Ovary (tissue), 9 donors: ENCODE data around the gene ATP7B. TPM values are rescaled to one million over a fixed set of nuclear protein-coding genes. Genes with fewer than 3 reads are reported as not detected.

Experiments
- DNase-seq, 5 donors: peaks; one replicate each; pipeline ENCODE4 v3.0.0-alpha.2; 2019 to 2020
- H3K27ac ChIP-seq, 2 donors: fragments of 200-600 bp; one replicate each; pipeline versions ENCODE4 v1.5.1 to v1.8.0; 2019 to 2022
- H3K27me3 ChIP-seq: fragments of 200-600 bp; one replicate; pipeline ENCODE4 v1.8.0; 2022
- H3K36me3 ChIP-seq: fragments of 200-600 bp; sonication (generic); one replicate; pipeline ENCODE4 v1.5.1; 2019
- H3K4me1 ChIP-seq: one replicate; pipeline ENCODE4 v1.8.1; 2013; ENCODE audit warnings: mild to moderate bottlenecking, moderate library complexity; ENCODE audit not compliant: insufficient read depth
- H3K4me3 ChIP-seq: fragments of 200-600 bp; sonication (generic); one replicate; pipeline ENCODE4 v1.5.1; 2017
- H3K9me3 ChIP-seq, 2 donors: fragments of 200-600 bp in 1 of 2; sonication (generic) in 1 of 2; one replicate each; pipeline versions ENCODE4 v1.5.1 to v1.8.1; 2013 to 2019; ENCODE audit warnings: mild to moderate bottlenecking in 1 of 2, moderate library complexity in 1 of 2
- EP300 ChIP-seq: sonication (generic); formaldehyde crosslinking; IDR thresholded peaks from one replicate; pipeline ENCODE4 v1.6.1; 2017; ENCODE audit warnings: antibody characterized with exemption
- POLR2A ChIP-seq: fragments of 450-650 bp; IDR thresholded peaks from one replicate; pipeline ENCODE4 v1.6.1; 2017; ENCODE audit warnings: antibody characterized with exemption, mild to moderate bottlenecking, moderate library complexity
- WGBS, 3 donors: extraction: QIAGEN DNeasy Blood & Tissue Kit in 1 of 3; methylation state at CpG; one replicate each; pipeline versions ENCODE4 v1.1.5 to v1.1.7; 2013 to 2017; 5-methylcytosine and 5-hydroxymethylcytosine counted together
- intact Hi-C, 4 donors: fragments of 100-400 bp; cut with DNase I; formaldehyde crosslinking; loops; one replicate each; pipeline versions ENCODE4 v1.11.0 to v1.15.1; 2022 to 2023
- polyA plus RNA-seq, 2 donors: library from polyadenylated mRNA; stranded (reverse); fragments of 200-250 nt in 1 of 2; fragments of 350-450 nt in 1 of 2; fragmentation: Illumina TruSeq in 1 of 2; extraction: RNeasy Lipid Tissue Mini Kit (QIAGEN cat#74804) in 1 of 2; gene quantifications; one replicate each; pipeline ENCODE4 v1.2.3, GENCODE V29; 2013 to 2014
- total RNA-seq, 7 donors: library from RNA; depleted of rRNA in 2 of 7; stranded (reverse); fragments of >200 nt in 2 of 7; fragmentation: NEBNext Ultra II Directional in 3 of 7; extraction: Animal tissue kit (Norgen Biotek cat#: 25700) in 3 of 7; gene quantifications; one replicate each; pipeline versions ENCODE4 v1.1.0 to v1.2.4, GENCODE V29; 2016 to 2023
- TF ChIP-seq, protein P1 (sequence below), 3 donors: fragments of 450-650 bp in 2 of 3; fragments of 200-600 bp in 1 of 3; IDR thresholded peaks; one replicate each; pipeline versions ENCODE4 v1.5.1 to v1.8.0; 2016 to 2022; ENCODE audit warnings: antibody characterized with exemption in 3 of 3, mild to moderate bottlenecking in 1 of 3
- donor health status: DM: no; HTN: no; CAD: no; lungs with moderate emphysema.
- donor health status: DM: no; HTN: no; CAD: no.
- donor health status: Bipolar disorder and iron deficiency.
- donor health status: DM: yes; HTN: yes; CAD: no.
- donor health status: DM: no; HTN: no; CAD: no.
- donor health status: DM: yes; HTN: yes; CAD: no.

Gene ATP7B
- total and polyA plus RNA-seq, 9 donors: 2.9 to 7.3 (median 5.1) TPM

DNA sequence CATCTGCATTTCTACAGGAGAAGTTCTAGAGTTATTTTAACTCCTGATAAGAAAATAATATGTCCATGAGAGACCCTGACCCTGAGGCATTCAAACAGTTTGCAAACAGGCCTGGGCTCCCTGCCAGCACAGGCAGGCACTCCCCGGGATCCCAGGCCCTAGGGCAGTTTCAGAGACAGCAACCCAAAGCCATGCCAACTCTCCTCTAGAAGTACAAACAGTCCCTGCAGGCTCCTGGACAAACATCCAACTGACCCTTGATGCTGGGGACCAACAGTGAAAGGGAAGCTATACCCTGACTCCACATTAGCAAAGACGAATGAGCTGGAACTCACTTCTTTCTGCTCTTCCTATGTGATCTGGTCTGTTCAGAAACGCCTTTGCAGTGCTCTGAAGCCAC lies 104.7 kb downstream of the ATP7B start:
- no peaks in the 10 kb centered on the region for H3K9me3 ChIP-seq
- TF ChIP-seq, protein P1, sequence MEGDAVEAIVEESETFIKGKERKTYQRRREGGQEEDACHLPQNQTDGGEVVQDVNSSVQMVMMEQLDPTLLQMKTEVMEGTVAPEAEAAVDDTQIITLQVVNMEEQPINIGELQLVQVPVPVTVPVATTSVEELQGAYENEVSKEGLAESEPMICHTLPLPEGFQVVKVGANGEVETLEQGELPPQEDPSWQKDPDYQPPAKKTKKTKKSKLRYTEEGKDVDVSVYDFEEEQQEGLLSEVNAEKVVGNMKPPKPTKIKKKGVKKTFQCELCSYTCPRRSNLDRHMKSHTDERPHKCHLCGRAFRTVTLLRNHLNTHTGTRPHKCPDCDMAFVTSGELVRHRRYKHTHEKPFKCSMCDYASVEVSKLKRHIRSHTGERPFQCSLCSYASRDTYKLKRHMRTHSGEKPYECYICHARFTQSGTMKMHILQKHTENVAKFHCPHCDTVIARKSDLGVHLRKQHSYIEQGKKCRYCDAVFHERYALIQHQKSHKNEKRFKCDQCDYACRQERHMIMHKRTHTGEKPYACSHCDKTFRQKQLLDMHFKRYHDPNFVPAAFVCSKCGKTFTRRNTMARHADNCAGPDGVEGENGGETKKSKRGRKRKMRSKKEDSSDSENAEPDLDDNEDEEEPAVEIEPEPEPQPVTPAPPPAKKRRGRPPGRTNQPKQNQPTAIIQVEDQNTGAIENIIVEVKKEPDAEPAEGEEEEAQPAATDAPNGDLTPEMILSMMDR (IDR thresholded peaks at IDR 0.05): no peak
- no peak for TF ChIP-seq EP300
- no peak for TF ChIP-seq POLR2A
- 27 to 33% (median 31%) methylated on average over 3 of the region's 3 CpGs for WGBS, 3 donors

DNA sequence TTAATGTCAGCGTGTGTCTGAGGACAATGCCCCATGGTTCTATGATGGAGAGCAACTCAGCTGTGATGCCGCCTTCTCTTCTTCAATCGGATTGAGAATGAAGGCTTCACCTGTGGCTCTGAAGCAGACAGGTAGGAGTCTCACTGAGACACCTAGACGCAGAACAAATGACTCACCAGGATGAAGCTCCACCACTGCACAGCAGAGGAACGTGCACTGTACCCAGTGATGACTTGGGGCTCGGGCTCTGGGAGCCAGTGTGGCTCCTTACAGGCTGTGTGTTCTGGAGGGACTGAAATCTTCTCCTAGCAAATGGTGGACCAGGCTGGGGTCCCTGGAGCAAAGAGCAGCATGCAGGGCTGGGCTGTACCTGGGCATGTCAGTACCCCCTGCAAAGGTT lies 105.5 kb downstream of the ATP7B start:
- no peak overlapping the region for H3K4me3 ChIP-seq
- intact Hi-C loops: no loop called here

More for the DNA sequence above, 104.7 kb downstream of the ATP7B start:
- Histone ChIP-seq H3K4me3 (no peak overlapping the region), H3K27me3 (no peaks in the 10 kb centered on the region), H3K4me1 (peaks cover 7% of the 10 kb centered on the region), H3K36me3 (no peaks in the 10 kb centered on the region), H3K27ac (no peak overlapping the region)
- intact Hi-C loops: no loop called here
- DNase-seq: peak in 1 of 5 donors; percentile 47

DNA sequence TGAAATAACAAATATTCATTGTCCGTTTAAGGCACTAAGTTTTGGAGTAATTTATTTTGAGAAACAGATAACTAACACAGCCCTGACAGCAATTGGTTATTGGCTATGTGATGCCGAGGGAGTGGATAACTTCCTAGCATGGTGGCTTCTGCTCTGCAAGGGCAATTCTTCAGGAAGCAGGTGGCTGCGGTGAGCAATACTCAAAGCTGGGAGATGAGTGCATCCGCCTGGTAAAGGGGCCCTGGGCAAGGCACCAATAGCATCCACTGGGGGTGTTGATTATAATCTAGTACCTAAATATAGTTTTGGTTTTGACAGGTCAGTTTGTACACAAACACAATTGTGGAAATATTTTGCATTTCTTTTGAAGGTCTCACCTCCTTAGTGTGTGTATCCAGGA lies 108.5 kb downstream of the ATP7B start:
- Histone ChIP-seq H3K27me3 (no peaks in the 10 kb centered on the region), H3K4me1 (peaks cover 7% of the 10 kb centered on the region), H3K9me3 (no peaks in the 10 kb centered on the region), H3K27ac (no peak overlapping the region), H3K4me3 (no peak overlapping the region), H3K36me3 (no peaks in the 10 kb centered on the region)
- intact Hi-C loops: no loop called here
- no peak for DNase-seq
- TF ChIP-seq POLR2A: no peak
- TF ChIP-seq EP300: no peak
- TF ChIP-seq, protein P1 (IDR thresholded peaks at IDR 0.05): no peak
- 78 to 87% (median 79%) methylated on average over 4 of the region's 4 CpGs for WGBS, 3 donors

More for the DNA sequence above, 105.5 kb downstream of the ATP7B start:
- H3K36me3 ChIP-seq: no peaks in the 10 kb centered on the region
- TF ChIP-seq EP300 (no peak), POLR2A (no peak)
- TF ChIP-seq, protein P1 (IDR thresholded peaks at IDR 0.05): no peak
- H3K9me3 ChIP-seq: no peaks in the 10 kb centered on the region
- H3K27ac ChIP-seq: no peak overlapping the region
- WGBS, 3 donors: 95 to 98% (median 97%) methylated on average over 6 of the region's 6 CpGs
- no peak for DNase-seq
- peaks cover 7% of the 10 kb centered on the region for H3K4me1 ChIP-seq
- H3K27me3 ChIP-seq: no peaks in the 10 kb centered on the region

DNA sequence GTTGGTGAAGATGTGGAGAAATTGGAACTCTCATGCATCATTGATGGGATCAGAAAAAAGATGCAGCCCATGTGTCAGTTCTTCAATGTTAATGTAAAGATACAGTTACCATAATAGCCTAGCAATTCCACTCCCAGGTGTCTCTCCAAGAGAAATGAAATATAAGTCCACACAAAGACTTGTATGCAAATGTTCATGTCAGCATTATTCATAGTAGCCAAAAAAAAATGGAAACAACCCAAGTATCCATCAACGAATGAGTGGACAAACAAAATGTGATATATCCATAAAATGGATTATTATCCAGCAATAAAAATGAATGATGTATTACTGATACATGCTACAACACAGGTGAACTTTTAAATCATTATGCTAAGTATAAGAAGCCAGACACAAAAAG lies 110.8 kb downstream of the ATP7B start:
- Histone ChIP-seq H3K9me3 (no peaks in the 10 kb centered on the region), H3K4me1 (no peaks in the 10 kb centered on the region), H3K36me3 (no peaks in the 10 kb centered on the region), H3K4me3 (no peak overlapping the region), H3K27me3 (no peaks in the 10 kb centered on the region), H3K27ac (no peak overlapping the region)
- intact Hi-C loops: no loop called here
- DNase-seq: no peak
- WGBS, 3 donors: 70 to 82% (median 81%) methylated on average over 1 of the region's 1 CpG
- TF ChIP-seq POLR2A: no peak
- TF ChIP-seq EP300: no peak
- TF ChIP-seq, protein P1 (IDR thresholded peaks at IDR 0.05): no peak
